HepG2 (cell line): ENCODE data around the gene BBLN. TPM values are rescaled to one million over a fixed set of nuclear protein-coding genes. Genes with fewer than 3 reads are reported as not detected.

Experiments
- ATAC-seq: fragments of 200-7000 bp; cut with Tn5 transposase; 3 replicates; pipeline ENCODE4 v1.9.1; 2020; ENCODE audit warnings: mild to moderate bottlenecking, moderate library complexity
- BruUV-seq: library from RNA; stranded (reverse); fragments of 400-500 nt; replicated peaks from 2 replicates; lab custom pipeline; 2021; lab: Mats Ljungman, UMichigan
- CTCF ChIA-PET: fragments of 300-600 bp; formaldehyde crosslinking; extraction: SDS; loops from one replicate; lab custom pipeline; 2021; ENCODE audit warnings: low total read pairs, inconsistent platforms, low intra/inter-chr PET ratio; lab: Yijun Ruan, JAX
- POLR2A ChIA-PET: fragments of 350-600 bp; sonication (Branson Sonifier 250); formaldehyde crosslinking; loops from one replicate; lab custom pipeline; 2020; ENCODE audit warnings: antibody characterized with exemption, inconsistent platforms; lab: Yijun Ruan, JAX
- DNase-seq: peaks from one replicate; pipeline ENCODE4 v3.0.0-alpha.2; 2015; ENCODE audit warnings: low spot score
- FAIRE-seq: peaks from 3 replicates; lab custom pipeline; 2011; peaks lifted over from hg19 to GRCh38; lab: Jason Lieb, UNC
- H2AFZ ChIP-seq: one replicate; pipeline ENCODE4 v1.6.1; 2011; ENCODE audit warnings: low read length, inconsistent platforms
- H3K27ac ChIP-seq: fragments of 300-600 bp; 3 replicates; pipeline ENCODE4 v1.8.0; 2011; ENCODE audit warnings: mixed run types, mild to moderate bottlenecking, mixed read lengths, low read length, inconsistent platforms; ENCODE audit not compliant: insufficient read depth; ENCODE audit errors: extremely low read length
- H3K27me3 ChIP-seq, 2 experiments: fragments of 200-600 bp in 1 of 2; 2 replicates in 1 of 2; 3 replicates in 1 of 2; pipeline versions ENCODE4 v1.6.0 to v1.8.0; 2011; ENCODE audit warnings: low read length in 2 of 2, mild to moderate bottlenecking in 2 of 2, moderate library complexity in 2 of 2, inconsistent platforms in 1 of 2; ENCODE audit not compliant: insufficient read depth in 2 of 2, control insufficient read depth in 1 of 2
- H3K36me3 ChIP-seq, 2 experiments: fragments of 200-600 bp in 1 of 2; replicated peaks in 1 of 2; 2 replicates in 1 of 2; 3 replicates in 1 of 2; pipeline versions ENCODE4 v1.5.1 to v1.8.0; 2011; ENCODE audit warnings: low read length in 2 of 2, inconsistent platforms in 1 of 2; ENCODE audit not compliant: insufficient read depth in 2 of 2, control insufficient read depth in 1 of 2
- H3K4me1 ChIP-seq: 2 replicates; pipeline ENCODE4 v1.5.1; 2012; ENCODE audit warnings: low read length, inconsistent platforms; ENCODE audit not compliant: insufficient read depth
- H3K4me2 ChIP-seq: 2 replicates; pipeline ENCODE4 v1.6.0; 2011; ENCODE audit warnings: low read depth, low read length, inconsistent platforms
- H3K4me3 ChIP-seq, 3 experiments: fragments of 200-600 bp in 1 of 3; sonication (generic), shearing (Covaris generic) in 1 of 3; replicated peaks in 1 of 3; 2 replicates each; pipeline ENCODE4 v1.5.1; 2011 to 2016; ENCODE audit warnings: low read length in 3 of 3, inconsistent platforms in 2 of 3, low read depth in 2 of 3, mild to moderate bottlenecking in 2 of 3, control low read depth in 1 of 3, mixed read lengths in 1 of 3; ENCODE audit not compliant: insufficient read depth in 1 of 3
- H3K79me2 ChIP-seq: one replicate; pipeline ENCODE4 v1.6.1; 2011; ENCODE audit warnings: low read length, inconsistent platforms; ENCODE audit not compliant: insufficient read depth
- H3K9ac ChIP-seq: 2 replicates; pipeline ENCODE4 v1.6.0; 2011; ENCODE audit warnings: mild to moderate bottlenecking, low read depth, low read length, inconsistent platforms; ENCODE audit not compliant: insufficient read depth
- H3K9me3 ChIP-seq: 2 replicates; pipeline ENCODE4 v1.5.1; 2012; ENCODE audit warnings: mild to moderate bottlenecking, low read length
- H4K20me1 ChIP-seq: 2 replicates; pipeline ENCODE4 v1.6.0; 2011; ENCODE audit warnings: inconsistent platforms, mild to moderate bottlenecking, low read length, moderate library complexity; ENCODE audit not compliant: insufficient read depth
- XRCC5 ChIP-seq: fragments of 200-400 bp; formaldehyde crosslinking; optimal IDR thresholded peaks from 2 replicates; pipeline ENCODE3; 2017; ENCODE audit warnings: mild to moderate bottlenecking, low read length
- ZFAT ChIP-seq: sonication (generic); formaldehyde crosslinking; conservative IDR thresholded peaks from 2 replicates; pipeline ENCODE4 v1.8.1; 2023; ENCODE audit warnings: missing genetic modification reagents, inconsistent platforms
- ZNF572 ChIP-seq: sonication (generic); formaldehyde crosslinking; IDR thresholded peaks from 2 replicates; pipeline ENCODE4 v1.5.1; 2020; ENCODE audit warnings: mild to moderate bottlenecking, missing genetic modification reagents
- ZNF598 ChIP-seq: sonication (generic); formaldehyde crosslinking; IDR thresholded peaks from 2 replicates; pipeline ENCODE4 v1.5.1; 2020; ENCODE audit warnings: mild to moderate bottlenecking, missing genetic modification reagents, borderline replicate concordance
- WGBS: methylation state at CpG from one replicate; pipeline ENCODE4 v1.1.6; 2017; ENCODE audit warnings: low lambda C conversion rate; 5-methylcytosine and 5-hydroxymethylcytosine counted together
- in situ Hi-C: cut with HindIII; loops from 2 replicates; pipeline ENCODE4 v1.10.0; 2017; ENCODE audit warnings: low pct_unique_long_range_greater_than_20kb; ENCODE audit not compliant: extremely low pct_ligation_motif_present
- intact Hi-C: fragments of 100-400 bp; cut with micrococcal nuclease; formaldehyde crosslinking; loops from one replicate; pipeline ENCODE4 v1.10.0; 2022; ENCODE audit not compliant: unreplicated experiment
- polyA plus RNA-seq, 8 experiments: library from polyadenylated mRNA; depleted of rRNA in 3 of 8; stranded (reverse) in 7 of 8; unstranded in 1 of 8; fragments of >200 nt; fragmentation: Illumina TruSeq in 4 of 8; extraction: Trizol in 4 of 8; gene quantifications; 2 replicates each; pipeline versions ENCODE4 v1.2.1 to v1.2.3, GENCODE V29; 2011 to 2016; ENCODE audit warnings: low read depth in 4 of 8, missing spikeins in 1 of 8, mixed read lengths in 1 of 8; ENCODE audit not compliant: insufficient read depth in 1 of 8
- total RNA-seq, 5 experiments: library from RNA; depleted of rRNA; stranded (reverse); fragments of >200 nt; fragmentation: Illumina TruSeq; extraction: Trizol; gene quantifications; 2 replicates each; pipeline ENCODE4 v1.2.3, GENCODE V29; 2016; ENCODE audit warnings: low read depth in 1 of 5
- TF ChIP-seq, protein P1 (sequence below): sonication (generic); formaldehyde crosslinking; IDR thresholded peaks from 2 replicates; pipeline ENCODE4 v1.5.1; 2020; ENCODE audit warnings: mild to moderate bottlenecking, missing genetic modification reagents, moderate library complexity
- TF ChIP-seq, protein P2 (sequence below): sonication (generic); formaldehyde crosslinking; IDR thresholded peaks from 2 replicates; pipeline ENCODE4 v1.5.0; 2020; ENCODE audit warnings: mild to moderate bottlenecking, missing genetic modification reagents, moderate library complexity
- TF ChIP-seq, protein P3 (sequence below): sonication (generic); formaldehyde crosslinking; IDR thresholded peaks from 2 replicates; pipeline ENCODE4 v1.4.0; 2020; ENCODE audit warnings: missing genetic modification reagents
- TF ChIP-seq, protein P4 (sequence below): sonication (generic); formaldehyde crosslinking; IDR thresholded peaks from 2 replicates; pipeline ENCODE4 v1.4.0; 2020; ENCODE audit warnings: missing genetic modification reagents, borderline replicate concordance

The BBLN gene
- total and polyA plus RNA-seq, 2 of the 13 experiments (the other 11 are each of a cell fraction or from before 2014, with no cell fraction given): 27.6 to 33.1 TPM

DNA sequence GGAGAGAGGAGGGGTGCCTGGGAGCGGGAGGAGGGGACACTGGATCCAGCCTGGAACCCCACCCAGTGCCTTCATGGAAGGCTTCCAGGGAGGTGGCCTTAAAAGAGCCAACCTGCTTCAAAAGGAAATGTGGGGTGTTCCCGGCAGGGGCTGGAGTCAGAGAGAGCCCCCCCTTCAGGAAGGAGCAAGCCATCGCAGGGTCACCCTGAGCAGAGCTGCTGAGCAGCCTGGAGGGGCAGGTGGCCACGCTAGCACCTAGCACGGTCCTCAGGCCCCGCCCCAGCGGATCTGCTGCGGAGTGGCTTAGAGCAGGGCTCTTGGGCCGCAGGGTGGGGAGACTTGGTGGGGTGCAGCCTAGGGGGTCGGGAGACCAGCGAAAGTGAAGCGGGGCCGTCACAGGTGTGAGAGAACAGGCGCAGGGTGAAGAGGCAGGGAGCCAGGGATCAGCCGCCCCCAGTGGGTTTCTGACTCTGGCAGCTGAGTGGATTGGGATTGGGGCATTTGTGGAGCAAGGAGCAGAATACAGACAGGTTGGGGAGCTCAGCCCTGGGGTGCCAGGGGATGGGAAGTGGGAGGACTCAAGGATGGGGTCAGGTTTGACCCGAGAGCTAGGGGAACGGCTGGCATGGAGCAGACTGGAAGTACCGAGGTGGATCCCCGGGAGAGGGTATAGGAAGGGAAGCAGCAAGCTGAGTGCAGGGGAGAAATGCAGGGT, 9.3 kb upstream of the BBLN start:
- H3K9ac ChIP-seq: peak overlapping the region; percentile 26
- BruUV-seq: no TSS peak
- H3K9me3 ChIP-seq: no peaks in the 10 kb centered on the region
- H3K4me1 ChIP-seq: peaks cover 70% of the 10 kb centered on the region
- DNase-seq: peak; percentile 47
- H3K4me2 ChIP-seq: peak overlapping the region; percentile 71
- 23% methylated on average over 18 of the region's 19 CpGs for WGBS
- in situ Hi-C loops: no loop called here
- H3K27ac ChIP-seq: no peak overlapping the region
- peak overlapping the region in 2 of 3 experiments; percentile 21 to 50; a peak in 1 of 6 replicates for H3K4me3 ChIP-seq
- H3K27me3 ChIP-seq: peaks cover 9 to 45% of the 10 kb centered on the region in 2 experiments; a peak in 4 of 5 replicates
- ATAC-seq: peak; percentile 76
- H2AFZ ChIP-seq: no peak overlapping the region
- POLR2A ChIA-PET: interaction anchor here (1.0 to 2.3 kb wide), 5 partner anchors 9 to 84 kb away, joined by 3 to 36 read pairs (median 5); partner anchors contain the start of genes BBLN and NAIF1
- CTCF ChIA-PET: interaction anchor here (0.8 kb wide), 1 partner anchor 33 kb away, joined by 3 read pairs; no protein-coding TSS in a partner anchor
- intact Hi-C loops: no loop called here
- no peaks in the 10 kb centered on the region for H3K36me3 ChIP-seq
- no peaks in the 10 kb centered on the region for H4K20me1 ChIP-seq
- no peaks in the 10 kb centered on the region for H3K79me2 ChIP-seq
- FAIRE-seq: no peak
- TF ChIP-seq ZNF572 (CRISPR knock-in tag): 0 out of 2 replicates have a peak, but pooled peaks have one; percentile 33
- TF ChIP-seq, protein P1, sequence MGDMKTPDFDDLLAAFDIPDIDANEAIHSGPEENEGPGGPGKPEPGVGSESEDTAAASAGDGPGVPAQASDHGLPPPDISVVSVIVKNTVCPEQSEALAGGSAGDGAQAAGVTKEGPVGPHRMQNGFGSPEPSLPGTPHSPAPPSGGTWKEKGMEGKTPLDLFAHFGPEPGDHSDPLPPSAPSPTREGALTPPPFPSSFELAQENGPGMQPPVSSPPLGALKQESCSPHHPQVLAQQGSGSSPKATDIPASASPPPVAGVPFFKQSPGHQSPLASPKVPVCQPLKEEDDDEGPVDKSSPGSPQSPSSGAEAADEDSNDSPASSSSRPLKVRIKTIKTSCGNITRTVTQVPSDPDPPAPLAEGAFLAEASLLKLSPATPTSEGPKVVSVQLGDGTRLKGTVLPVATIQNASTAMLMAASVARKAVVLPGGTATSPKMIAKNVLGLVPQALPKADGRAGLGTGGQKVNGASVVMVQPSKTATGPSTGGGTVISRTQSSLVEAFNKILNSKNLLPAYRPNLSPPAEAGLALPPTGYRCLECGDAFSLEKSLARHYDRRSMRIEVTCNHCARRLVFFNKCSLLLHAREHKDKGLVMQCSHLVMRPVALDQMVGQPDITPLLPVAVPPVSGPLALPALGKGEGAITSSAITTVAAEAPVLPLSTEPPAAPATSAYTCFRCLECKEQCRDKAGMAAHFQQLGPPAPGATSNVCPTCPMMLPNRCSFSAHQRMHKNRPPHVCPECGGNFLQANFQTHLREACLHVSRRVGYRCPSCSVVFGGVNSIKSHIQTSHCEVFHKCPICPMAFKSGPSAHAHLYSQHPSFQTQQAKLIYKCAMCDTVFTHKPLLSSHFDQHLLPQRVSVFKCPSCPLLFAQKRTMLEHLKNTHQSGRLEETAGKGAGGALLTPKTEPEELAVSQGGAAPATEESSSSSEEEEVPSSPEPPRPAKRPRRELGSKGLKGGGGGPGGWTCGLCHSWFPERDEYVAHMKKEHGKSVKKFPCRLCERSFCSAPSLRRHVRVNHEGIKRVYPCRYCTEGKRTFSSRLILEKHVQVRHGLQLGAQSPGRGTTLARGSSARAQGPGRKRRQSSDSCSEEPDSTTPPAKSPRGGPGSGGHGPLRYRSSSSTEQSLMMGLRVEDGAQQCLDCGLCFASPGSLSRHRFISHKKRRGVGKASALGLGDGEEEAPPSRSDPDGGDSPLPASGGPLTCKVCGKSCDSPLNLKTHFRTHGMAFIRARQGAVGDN (CRISPR knock-in tag): peak; percentile 60
- TF ChIP-seq, protein P2, sequence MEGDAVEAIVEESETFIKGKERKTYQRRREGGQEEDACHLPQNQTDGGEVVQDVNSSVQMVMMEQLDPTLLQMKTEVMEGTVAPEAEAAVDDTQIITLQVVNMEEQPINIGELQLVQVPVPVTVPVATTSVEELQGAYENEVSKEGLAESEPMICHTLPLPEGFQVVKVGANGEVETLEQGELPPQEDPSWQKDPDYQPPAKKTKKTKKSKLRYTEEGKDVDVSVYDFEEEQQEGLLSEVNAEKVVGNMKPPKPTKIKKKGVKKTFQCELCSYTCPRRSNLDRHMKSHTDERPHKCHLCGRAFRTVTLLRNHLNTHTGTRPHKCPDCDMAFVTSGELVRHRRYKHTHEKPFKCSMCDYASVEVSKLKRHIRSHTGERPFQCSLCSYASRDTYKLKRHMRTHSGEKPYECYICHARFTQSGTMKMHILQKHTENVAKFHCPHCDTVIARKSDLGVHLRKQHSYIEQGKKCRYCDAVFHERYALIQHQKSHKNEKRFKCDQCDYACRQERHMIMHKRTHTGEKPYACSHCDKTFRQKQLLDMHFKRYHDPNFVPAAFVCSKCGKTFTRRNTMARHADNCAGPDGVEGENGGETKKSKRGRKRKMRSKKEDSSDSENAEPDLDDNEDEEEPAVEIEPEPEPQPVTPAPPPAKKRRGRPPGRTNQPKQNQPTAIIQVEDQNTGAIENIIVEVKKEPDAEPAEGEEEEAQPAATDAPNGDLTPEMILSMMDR: peak; percentile 71
- TF ChIP-seq, protein P3, sequence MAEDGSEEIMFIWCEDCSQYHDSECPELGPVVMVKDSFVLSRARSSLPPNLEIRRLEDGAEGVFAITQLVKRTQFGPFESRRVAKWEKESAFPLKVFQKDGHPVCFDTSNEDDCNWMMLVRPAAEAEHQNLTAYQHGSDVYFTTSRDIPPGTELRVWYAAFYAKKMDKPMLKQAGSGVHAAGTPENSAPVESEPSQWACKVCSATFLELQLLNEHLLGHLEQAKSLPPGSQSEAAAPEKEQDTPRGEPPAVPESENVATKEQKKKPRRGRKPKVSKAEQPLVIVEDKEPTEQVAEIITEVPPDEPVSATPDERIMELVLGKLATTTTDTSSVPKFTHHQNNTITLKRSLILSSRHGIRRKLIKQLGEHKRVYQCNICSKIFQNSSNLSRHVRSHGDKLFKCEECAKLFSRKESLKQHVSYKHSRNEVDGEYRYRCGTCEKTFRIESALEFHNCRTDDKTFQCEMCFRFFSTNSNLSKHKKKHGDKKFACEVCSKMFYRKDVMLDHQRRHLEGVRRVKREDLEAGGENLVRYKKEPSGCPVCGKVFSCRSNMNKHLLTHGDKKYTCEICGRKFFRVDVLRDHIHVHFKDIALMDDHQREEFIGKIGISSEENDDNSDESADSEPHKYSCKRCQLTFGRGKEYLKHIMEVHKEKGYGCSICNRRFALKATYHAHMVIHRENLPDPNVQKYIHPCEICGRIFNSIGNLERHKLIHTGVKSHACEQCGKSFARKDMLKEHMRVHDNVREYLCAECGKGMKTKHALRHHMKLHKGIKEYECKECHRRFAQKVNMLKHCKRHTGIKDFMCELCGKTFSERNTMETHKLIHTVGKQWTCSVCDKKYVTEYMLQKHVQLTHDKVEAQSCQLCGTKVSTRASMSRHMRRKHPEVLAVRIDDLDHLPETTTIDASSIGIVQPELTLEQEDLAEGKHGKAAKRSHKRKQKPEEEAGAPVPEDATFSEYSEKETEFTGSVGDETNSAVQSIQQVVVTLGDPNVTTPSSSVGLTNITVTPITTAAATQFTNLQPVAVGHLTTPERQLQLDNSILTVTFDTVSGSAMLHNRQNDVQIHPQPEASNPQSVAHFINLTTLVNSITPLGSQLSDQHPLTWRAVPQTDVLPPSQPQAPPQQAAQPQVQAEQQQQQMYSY: 0 out of 2 replicates have a peak, but pooled peaks have one; percentile 55
- TF ChIP-seq ZFAT (CRISPR knock-in tag): no peak
- peak; percentile 69 for TF ChIP-seq XRCC5
- no peak for TF ChIP-seq ZNF598 (CRISPR knock-in tag)
- TF ChIP-seq, protein P4, sequence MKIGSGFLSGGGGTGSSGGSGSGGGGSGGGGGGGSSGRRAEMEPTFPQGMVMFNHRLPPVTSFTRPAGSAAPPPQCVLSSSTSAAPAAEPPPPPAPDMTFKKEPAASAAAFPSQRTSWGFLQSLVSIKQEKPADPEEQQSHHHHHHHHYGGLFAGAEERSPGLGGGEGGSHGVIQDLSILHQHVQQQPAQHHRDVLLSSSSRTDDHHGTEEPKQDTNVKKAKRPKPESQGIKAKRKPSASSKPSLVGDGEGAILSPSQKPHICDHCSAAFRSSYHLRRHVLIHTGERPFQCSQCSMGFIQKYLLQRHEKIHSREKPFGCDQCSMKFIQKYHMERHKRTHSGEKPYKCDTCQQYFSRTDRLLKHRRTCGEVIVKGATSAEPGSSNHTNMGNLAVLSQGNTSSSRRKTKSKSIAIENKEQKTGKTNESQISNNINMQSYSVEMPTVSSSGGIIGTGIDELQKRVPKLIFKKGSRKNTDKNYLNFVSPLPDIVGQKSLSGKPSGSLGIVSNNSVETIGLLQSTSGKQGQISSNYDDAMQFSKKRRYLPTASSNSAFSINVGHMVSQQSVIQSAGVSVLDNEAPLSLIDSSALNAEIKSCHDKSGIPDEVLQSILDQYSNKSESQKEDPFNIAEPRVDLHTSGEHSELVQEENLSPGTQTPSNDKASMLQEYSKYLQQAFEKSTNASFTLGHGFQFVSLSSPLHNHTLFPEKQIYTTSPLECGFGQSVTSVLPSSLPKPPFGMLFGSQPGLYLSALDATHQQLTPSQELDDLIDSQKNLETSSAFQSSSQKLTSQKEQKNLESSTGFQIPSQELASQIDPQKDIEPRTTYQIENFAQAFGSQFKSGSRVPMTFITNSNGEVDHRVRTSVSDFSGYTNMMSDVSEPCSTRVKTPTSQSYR (CRISPR knock-in tag): 0 out of 2 replicates have a peak, but pooled peaks have one; percentile 16
